Thoracic aorta (tissue), 2 donors: ENCODE data around the gene DUSP6. TPM values are rescaled to one million over a fixed set of nuclear protein-coding genes. Genes with fewer than 3 reads are reported as not detected.

Experiments
- ATAC-seq: fragments of 150-250 bp; one replicate; pipeline ENCODE4 v1.8.0; 2017; ENCODE audit warnings: low read depth; ENCODE audit not compliant: insufficient number of reproducible peaks, low FRiP score
- DNase-seq: peaks from one replicate; pipeline ENCODE4 v3.0.0-alpha.2; 2020; ENCODE audit warnings: low spot score
- H3K27ac ChIP-seq, 2 donors: fragments of 200-600 bp; sonication (generic); 1 replicate in 1 of 2; 2 replicates in 1 of 2; pipeline ENCODE4 v1.5.1; 2016; ENCODE audit warnings: mild to moderate bottlenecking in 2 of 2, moderate library complexity in 2 of 2
- H3K27me3 ChIP-seq: fragments of 200-600 bp; sonication (generic); replicated peaks from 2 replicates; pipeline ENCODE4 v1.6.0; 2016; ENCODE audit warnings: mild to moderate bottlenecking; ENCODE audit not compliant: insufficient read depth
- H3K36me3 ChIP-seq: fragments of 200-600 bp; sonication (generic); one replicate; pipeline ENCODE4 v1.5.1; 2016
- H3K4me1 ChIP-seq, 2 donors: fragments of 200-600 bp; sonication (generic); 1 replicate in 1 of 2; 2 replicates in 1 of 2; pipeline versions ENCODE4 v1.5.1 to v1.6.0; 2016; ENCODE audit warnings: low read depth in 2 of 2, mild to moderate bottlenecking in 1 of 2; ENCODE audit not compliant: control insufficient read depth in 1 of 2
- H3K4me3 ChIP-seq: fragments of 200-600 bp; sonication (generic); 2 replicates; pipeline ENCODE4 v1.5.1; 2016; ENCODE audit warnings: mild to moderate bottlenecking
- H3K9me3 ChIP-seq: fragments of 200-600 bp; sonication (generic); 2 replicates; pipeline ENCODE4 v1.5.1; 2016
- total RNA-seq, 2 donors: library from RNA; depleted of rRNA; stranded (reverse); fragments of >200 nt; gene quantifications; one replicate each; pipeline versions ENCODE4 v1.1.0 to v1.2.3, GENCODE V29; 2016
- TF ChIP-seq, protein P1 (sequence below): fragments of 200-600 bp; sonication (generic); IDR thresholded peaks from one replicate; pipeline ENCODE4 v1.5.1; 2019; ENCODE audit warnings: antibody characterized with exemption

Gene DUSP6
- total RNA-seq, 2 donors from 2014 or later = 103 to 147 TPM

DNA sequence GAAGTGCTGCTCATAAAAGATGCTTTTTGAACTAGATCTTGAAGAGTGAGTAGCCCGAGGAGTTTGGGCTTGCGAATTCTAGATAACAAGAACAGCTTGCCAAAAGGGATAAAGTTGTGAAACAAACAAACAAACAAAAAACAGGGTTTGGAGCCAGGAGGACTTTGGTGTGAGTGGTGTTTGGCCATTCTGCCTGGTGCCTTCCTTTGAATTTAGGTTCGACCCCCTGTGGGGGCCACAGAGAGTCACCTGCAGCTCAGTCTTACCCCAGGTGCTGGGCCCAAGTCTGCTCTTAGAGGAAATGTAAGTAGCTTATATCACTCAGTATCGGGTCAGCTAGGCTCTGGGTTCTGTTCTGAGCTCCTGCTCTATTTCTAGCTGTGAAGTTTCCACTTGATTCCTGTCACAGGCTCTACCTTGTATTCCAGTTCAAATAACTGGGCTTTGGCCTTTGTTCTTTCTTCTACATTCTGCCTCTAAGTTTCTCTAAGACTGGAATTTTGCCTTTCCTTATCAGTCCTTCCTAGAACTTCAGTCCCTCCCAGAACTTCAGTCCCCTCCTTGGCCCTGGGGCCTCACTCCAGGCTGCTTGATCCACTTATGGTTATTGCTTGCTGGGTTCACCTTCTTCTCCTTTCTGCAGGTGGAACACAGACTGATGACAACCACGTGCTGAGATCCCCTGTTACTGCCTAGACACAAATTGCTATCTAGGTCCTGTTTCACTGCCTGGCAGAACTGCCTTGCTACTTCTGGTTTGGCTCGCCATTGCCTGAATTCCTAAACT, 20.5 kb upstream of the DUSP6 start:
- H3K27ac ChIP-seq = peak overlapping the region; percentile 54 to 87

DNA sequence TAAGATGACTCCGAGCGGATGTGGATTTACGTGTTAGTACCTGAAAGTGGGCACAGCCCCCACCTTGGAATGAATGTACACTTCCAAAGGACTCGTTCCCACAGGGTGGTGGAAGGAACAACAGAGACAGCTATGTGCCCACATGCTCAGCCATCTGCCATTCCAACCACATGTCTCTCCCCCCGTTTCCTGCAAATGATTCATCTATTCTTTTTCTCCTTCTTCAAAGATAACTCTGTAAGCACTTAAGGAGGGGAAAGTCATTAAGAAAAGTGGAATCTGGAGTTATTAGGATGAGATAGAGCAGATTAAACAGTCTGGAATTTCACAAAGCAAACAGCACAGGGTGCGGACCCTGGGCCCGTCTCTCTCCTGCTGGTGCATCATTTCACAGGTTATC, 18.5 kb upstream of the DUSP6 start:
- Histone ChIP-seq H3K27me3 (no peaks in the 10 kb centered on the region), H3K4me1 (peaks cover 18 to 52% of the 10 kb centered on the region in 2 donors), H3K4me3 (no peak overlapping the region), H3K9me3 (no peaks in the 10 kb centered on the region), H3K27ac (no peak overlapping the region), H3K36me3 (no peaks in the 10 kb centered on the region)
- TF ChIP-seq, protein P1, sequence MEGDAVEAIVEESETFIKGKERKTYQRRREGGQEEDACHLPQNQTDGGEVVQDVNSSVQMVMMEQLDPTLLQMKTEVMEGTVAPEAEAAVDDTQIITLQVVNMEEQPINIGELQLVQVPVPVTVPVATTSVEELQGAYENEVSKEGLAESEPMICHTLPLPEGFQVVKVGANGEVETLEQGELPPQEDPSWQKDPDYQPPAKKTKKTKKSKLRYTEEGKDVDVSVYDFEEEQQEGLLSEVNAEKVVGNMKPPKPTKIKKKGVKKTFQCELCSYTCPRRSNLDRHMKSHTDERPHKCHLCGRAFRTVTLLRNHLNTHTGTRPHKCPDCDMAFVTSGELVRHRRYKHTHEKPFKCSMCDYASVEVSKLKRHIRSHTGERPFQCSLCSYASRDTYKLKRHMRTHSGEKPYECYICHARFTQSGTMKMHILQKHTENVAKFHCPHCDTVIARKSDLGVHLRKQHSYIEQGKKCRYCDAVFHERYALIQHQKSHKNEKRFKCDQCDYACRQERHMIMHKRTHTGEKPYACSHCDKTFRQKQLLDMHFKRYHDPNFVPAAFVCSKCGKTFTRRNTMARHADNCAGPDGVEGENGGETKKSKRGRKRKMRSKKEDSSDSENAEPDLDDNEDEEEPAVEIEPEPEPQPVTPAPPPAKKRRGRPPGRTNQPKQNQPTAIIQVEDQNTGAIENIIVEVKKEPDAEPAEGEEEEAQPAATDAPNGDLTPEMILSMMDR = no peak
- DNase-seq (no peak), ATAC-seq (no peak)

More for the DNA sequence above, 20.5 kb upstream of the DUSP6 start:
- no peak overlapping the region for H3K4me3 ChIP-seq
- TF ChIP-seq, protein P1 = no peak
- peaks cover 18 to 57% of the 10 kb centered on the region in 2 donors for H3K4me1 ChIP-seq
- no peaks in the 10 kb centered on the region for H3K9me3 ChIP-seq
- ATAC-seq (no peak), DNase-seq (no peak)
- H3K36me3 ChIP-seq = no peaks in the 10 kb centered on the region
- no peaks in the 10 kb centered on the region for H3K27me3 ChIP-seq

DNA sequence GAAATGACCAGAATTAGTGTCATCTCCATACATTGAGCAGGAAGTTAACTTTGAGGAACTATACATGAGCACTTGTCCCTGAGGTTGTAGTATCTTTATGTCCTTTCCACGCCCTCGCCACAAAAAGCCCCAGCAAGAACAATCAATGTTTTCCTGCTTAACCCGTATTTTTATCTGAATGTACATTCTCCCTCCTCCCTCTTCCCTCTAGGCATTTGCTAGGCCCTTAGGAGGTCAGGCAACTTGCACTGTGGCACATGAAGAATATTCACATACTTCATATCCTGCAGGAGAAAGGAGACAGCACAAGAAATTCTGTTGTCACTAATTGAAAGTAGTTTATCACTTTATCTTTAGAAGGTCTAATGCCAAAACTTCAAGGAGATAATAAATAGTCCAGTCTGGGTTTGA, 18.1 kb upstream of the DUSP6 start:
- Histone ChIP-seq H3K36me3 (no peaks in the 10 kb centered on the region), H3K4me3 (no peak overlapping the region), H3K27me3 (no peaks in the 10 kb centered on the region), H3K4me1 (peaks cover 18 to 48% of the 10 kb centered on the region in 2 donors), H3K27ac (no peak overlapping the region), H3K9me3 (no peaks in the 10 kb centered on the region)
- no peak for DNase-seq
- TF ChIP-seq, protein P1 = no peak
- no peak for ATAC-seq

DNA sequence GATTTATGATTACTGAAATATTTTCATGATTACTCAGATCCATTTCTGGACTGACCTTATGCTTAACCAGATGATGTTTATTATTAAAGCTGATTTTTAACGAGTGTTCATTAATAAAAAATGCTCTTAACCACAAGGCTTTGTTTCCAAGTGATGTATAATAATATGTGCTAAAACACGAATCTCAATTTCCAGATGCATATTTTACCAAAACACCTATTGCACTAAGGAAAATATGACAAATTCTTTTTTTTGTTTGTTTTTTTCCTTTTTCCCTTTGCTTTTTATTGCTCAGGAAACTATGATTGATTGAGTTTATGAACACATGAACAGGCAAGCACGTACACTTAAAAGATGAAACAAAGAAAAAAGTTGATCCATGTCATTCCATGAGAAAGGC, 16.9 kb upstream of the DUSP6 start:
- no peaks in the 10 kb centered on the region for H3K36me3 ChIP-seq
- no peak for ATAC-seq
- H3K27me3 ChIP-seq = no peaks in the 10 kb centered on the region
- H3K9me3 ChIP-seq = no peaks in the 10 kb centered on the region
- H3K4me1 ChIP-seq = peaks cover 15 to 42% of the 10 kb centered on the region in 2 donors
- DNase-seq = no peak
- H3K27ac ChIP-seq = no peak overlapping the region
- no peak overlapping the region for H3K4me3 ChIP-seq
- TF ChIP-seq, protein P1 = no peak

DNA sequence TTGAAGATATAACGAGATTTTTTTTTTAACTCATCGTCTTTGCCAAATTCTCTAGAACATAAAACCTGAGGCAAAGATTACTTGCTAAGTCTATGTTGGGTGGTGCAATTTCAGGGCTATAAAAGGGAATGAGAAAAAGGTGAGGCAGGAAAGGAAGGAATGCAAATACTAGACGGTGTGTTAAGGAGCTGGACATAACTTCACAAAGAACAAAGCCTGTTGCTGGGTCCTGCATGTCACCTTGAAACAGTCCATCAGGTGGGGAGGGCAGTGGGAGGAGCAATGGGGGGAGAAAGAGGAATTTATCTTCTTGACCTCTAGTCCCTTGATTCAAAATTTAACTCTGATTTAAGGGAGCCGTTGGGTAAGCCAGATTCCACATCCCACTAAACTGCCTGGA, 16.1 kb upstream of the DUSP6 start:
- H3K27ac ChIP-seq = no peak overlapping the region
- no peaks in the 10 kb centered on the region for H3K9me3 ChIP-seq
- DNase-seq (no peak), ATAC-seq (no peak)
- TF ChIP-seq, protein P1 = no peak
- no peaks in the 10 kb centered on the region for H3K36me3 ChIP-seq
- no peaks in the 10 kb centered on the region for H3K27me3 ChIP-seq
- H3K4me1 ChIP-seq = peaks cover 7 to 42% of the 10 kb centered on the region in 2 donors
- no peak overlapping the region for H3K4me3 ChIP-seq
